K562 (cell line): ENCODE data around the gene FOXP3. TPM values are rescaled to one million over a fixed set of nuclear protein-coding genes. Genes with fewer than 3 reads are reported as not detected.

ENCODE experiments used
- BMI1 ChIP-seq: fragments of 150-350 bp; IDR thresholded peaks from 2 replicates; pipeline ENCODE4 v1.6.1; 2014; ENCODE audit warnings: low read length
- CAMTA2 ChIP-seq: fragments of 250-450 bp; sonication (Bioruptor Pico); conservative IDR thresholded peaks from 2 replicates; pipeline ENCODE4 v1.5.1; 2022
- DACH1 ChIP-seq: fragments of 450-650 bp; IDR thresholded peaks from 2 replicates; pipeline ENCODE4 v1.6.1; 2018; ENCODE audit not compliant: partially characterized antibody
- GTF2A2 ChIP-seq: IDR thresholded peaks from 2 replicates; pipeline ENCODE4 v1.6.1; 2016; ENCODE audit warnings: mild to moderate bottlenecking, missing genetic modification characterization, missing compliant biosample characterization
- MIER1 ChIP-seq: fragments of 450-650 bp; IDR thresholded peaks from 2 replicates; pipeline ENCODE4 v1.6.1; 2016; ENCODE audit warnings: antibody characterized with exemption, mild to moderate bottlenecking, low read depth
- NCOA2 ChIP-seq, 2 experiments: fragments of 450-650 bp; IDR thresholded peaks; 2 replicates each; pipeline ENCODE4 v1.6.1; 2018; ENCODE audit warnings: mild to moderate bottlenecking in 2 of 2, moderate library complexity in 1 of 2; ENCODE audit not compliant: partially characterized antibody in 2 of 2
- ZNF324 ChIP-seq: fragments of 250-450 bp; sonication (Bioruptor Pico); IDR thresholded peaks from 2 replicates; pipeline ENCODE4 v1.4.0; 2020; ENCODE audit warnings: mild to moderate bottlenecking
- ZNF766 ChIP-seq: fragments of 200-800 bp; sonication (Bioruptor generic); conservative IDR thresholded peaks from 2 replicates; pipeline ENCODE4 v1.6.1; 2016; ENCODE audit warnings: missing genetic modification characterization, missing compliant biosample characterization
- polyA plus RNA-seq, 8 experiments: library from polyadenylated mRNA; depleted of rRNA in 4 of 8; stranded (reverse) in 5 of 8; unstranded in 3 of 8; fragments of >200 nt; fragmentation: Nextera tagmentation in 2 of 8; fragmentation: Illumina TruSeq in 1 of 8; extraction: Ambion mirVana in 2 of 8; extraction: Trizol in 1 of 8; gene quantifications; 2 replicates each; pipeline versions ENCODE4 v1.2.1 to v1.2.3, GENCODE V29; 2011 to 2014; ENCODE audit warnings: inconsistent platforms in 1 of 8, missing spikeins in 1 of 8
- total RNA-seq, 7 experiments: library from RNA; depleted of rRNA in 6 of 7; stranded (reverse); fragments of >200 nt in 6 of 7; fragmentation: Illumina TruSeq in 2 of 7; extraction: Trizol in 2 of 7; gene quantifications; 2 replicates each; pipeline versions ENCODE4 v1.2.1 to v1.2.3, GENCODE V29; 2011 to 2021; ENCODE audit warnings: low replicate concordance in 1 of 7
- TF ChIP-seq, protein P1 (sequence below): sonication (generic); formaldehyde crosslinking; IDR thresholded peaks from 2 replicates; pipeline ENCODE4 v1.8.0; 2022; ENCODE audit warnings: mild to moderate bottlenecking, missing genetic modification reagents, borderline replicate concordance
- TF ChIP-seq, protein P2 (sequence below), 3 experiments: IDR thresholded peaks in 2 of 3; conservative IDR thresholded peaks in 1 of 3; 2 replicates each; pipeline ENCODE4 v1.5.1; 2011 to 2012; ENCODE audit warnings: low read length in 3 of 3, mild to moderate bottlenecking in 3 of 3, control low read depth in 2 of 3, improper control_type of control experiment in 1 of 3, inconsistent platforms in 1 of 3, low read depth in 1 of 3, mixed read lengths in 1 of 3, moderate library complexity in 1 of 3; ENCODE audit not compliant: insufficient read depth in 2 of 3
- TF ChIP-seq, protein P3 (sequence below): fragments of 200-400 bp; formaldehyde crosslinking; IDR thresholded peaks from 2 replicates; pipeline ENCODE4 v1.6.1; 2017; ENCODE audit warnings: mild to moderate bottlenecking, low read depth, low read length, moderate library complexity
- TF ChIP-seq, protein P4 (sequence below), 2 experiments: fragments of 450-650 bp in 1 of 2; sonication (generic) in 1 of 2; formaldehyde crosslinking; conservative IDR thresholded peaks; 2 replicates each; pipeline versions ENCODE4 v1.4.0 to v1.8.1; 2020 to 2022; ENCODE audit warnings: mild to moderate bottlenecking in 1 of 2, missing genetic modification reagents in 1 of 2

Gene FOXP3
- total and polyA plus RNA-seq, 9 of the 15 experiments (the other 6 are each of a cell fraction or from before 2014, with no cell fraction given) = 0.04 to 0.24 (median 0.07) TPM; not detected in 4

DNA sequence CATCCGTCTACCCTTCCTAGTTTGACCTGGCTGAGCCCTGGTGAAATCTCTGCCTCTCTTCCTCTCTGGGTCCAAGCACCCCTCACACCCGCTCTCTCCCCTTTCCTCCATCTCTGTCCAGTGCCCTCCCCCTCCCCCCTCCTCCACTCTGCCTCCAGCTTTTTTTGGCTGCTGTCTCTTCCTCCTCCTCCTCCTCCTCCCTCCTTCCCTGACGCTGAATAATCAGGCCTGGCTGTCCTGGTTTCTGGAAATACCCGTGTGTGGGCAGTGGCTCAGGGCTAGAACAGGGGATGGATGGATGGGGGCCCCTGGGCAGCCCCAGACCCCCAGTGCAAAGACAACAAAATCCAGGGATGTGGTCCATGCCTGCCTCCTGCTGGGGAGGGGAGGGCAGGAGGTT lies 59.8 kb downstream of the FOXP3 start (continued):
- TF ChIP-seq, protein P1, sequence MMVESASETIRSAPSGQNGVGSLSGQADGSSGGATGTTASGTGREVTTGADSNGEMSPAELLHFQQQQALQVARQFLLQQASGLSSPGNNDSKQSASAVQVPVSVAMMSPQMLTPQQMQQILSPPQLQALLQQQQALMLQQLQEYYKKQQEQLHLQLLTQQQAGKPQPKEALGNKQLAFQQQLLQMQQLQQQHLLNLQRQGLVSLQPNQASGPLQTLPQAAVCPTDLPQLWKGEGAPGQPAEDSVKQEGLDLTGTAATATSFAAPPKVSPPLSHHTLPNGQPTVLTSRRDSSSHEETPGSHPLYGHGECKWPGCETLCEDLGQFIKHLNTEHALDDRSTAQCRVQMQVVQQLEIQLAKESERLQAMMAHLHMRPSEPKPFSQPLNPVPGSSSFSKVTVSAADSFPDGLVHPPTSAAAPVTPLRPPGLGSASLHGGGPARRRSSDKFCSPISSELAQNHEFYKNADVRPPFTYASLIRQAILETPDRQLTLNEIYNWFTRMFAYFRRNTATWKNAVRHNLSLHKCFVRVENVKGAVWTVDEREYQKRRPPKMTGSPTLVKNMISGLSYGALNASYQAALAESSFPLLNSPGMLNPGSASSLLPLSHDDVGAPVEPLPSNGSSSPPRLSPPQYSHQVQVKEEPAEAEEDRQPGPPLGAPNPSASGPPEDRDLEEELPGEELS (CRISPR knock-in tag) = no peak
- TF ChIP-seq MIER1 = no peak
- TF ChIP-seq DACH1 = no peak
- TF ChIP-seq, protein P2, sequence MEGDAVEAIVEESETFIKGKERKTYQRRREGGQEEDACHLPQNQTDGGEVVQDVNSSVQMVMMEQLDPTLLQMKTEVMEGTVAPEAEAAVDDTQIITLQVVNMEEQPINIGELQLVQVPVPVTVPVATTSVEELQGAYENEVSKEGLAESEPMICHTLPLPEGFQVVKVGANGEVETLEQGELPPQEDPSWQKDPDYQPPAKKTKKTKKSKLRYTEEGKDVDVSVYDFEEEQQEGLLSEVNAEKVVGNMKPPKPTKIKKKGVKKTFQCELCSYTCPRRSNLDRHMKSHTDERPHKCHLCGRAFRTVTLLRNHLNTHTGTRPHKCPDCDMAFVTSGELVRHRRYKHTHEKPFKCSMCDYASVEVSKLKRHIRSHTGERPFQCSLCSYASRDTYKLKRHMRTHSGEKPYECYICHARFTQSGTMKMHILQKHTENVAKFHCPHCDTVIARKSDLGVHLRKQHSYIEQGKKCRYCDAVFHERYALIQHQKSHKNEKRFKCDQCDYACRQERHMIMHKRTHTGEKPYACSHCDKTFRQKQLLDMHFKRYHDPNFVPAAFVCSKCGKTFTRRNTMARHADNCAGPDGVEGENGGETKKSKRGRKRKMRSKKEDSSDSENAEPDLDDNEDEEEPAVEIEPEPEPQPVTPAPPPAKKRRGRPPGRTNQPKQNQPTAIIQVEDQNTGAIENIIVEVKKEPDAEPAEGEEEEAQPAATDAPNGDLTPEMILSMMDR (IDR thresholded peaks at IDR 0.05 in 2 of 3, conservative IDR thresholded peaks at IDR 0.05 in 1 of 3; ENCODE audit: insufficient read depth in 2 of 3, low read depth in 1 of 3, low read length in 3 of 3) = 0 out of 6 replicates have a peak, but pooled peaks of 1 of the 3 experiments have one; percentile 19
- TF ChIP-seq, protein P3, sequence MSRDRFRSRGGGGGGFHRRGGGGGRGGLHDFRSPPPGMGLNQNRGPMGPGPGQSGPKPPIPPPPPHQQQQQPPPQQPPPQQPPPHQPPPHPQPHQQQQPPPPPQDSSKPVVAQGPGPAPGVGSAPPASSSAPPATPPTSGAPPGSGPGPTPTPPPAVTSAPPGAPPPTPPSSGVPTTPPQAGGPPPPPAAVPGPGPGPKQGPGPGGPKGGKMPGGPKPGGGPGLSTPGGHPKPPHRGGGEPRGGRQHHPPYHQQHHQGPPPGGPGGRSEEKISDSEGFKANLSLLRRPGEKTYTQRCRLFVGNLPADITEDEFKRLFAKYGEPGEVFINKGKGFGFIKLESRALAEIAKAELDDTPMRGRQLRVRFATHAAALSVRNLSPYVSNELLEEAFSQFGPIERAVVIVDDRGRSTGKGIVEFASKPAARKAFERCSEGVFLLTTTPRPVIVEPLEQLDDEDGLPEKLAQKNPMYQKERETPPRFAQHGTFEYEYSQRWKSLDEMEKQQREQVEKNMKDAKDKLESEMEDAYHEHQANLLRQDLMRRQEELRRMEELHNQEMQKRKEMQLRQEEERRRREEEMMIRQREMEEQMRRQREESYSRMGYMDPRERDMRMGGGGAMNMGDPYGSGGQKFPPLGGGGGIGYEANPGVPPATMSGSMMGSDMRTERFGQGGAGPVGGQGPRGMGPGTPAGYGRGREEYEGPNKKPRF = no peak
- TF ChIP-seq, protein P4, sequence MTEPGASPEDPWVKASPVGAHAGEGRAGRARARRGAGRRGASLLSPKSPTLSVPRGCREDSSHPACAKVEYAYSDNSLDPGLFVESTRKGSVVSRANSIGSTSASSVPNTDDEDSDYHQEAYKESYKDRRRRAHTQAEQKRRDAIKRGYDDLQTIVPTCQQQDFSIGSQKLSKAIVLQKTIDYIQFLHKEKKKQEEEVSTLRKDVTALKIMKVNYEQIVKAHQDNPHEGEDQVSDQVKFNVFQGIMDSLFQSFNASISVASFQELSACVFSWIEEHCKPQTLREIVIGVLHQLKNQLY (CRISPR knock-in tag; conservative IDR thresholded peaks at IDR 0.05) = no peak
- TF ChIP-seq CAMTA2 (CRISPR knock-in tag) = no peak
- no peak for TF ChIP-seq ZNF324 (CRISPR knock-in tag)
- TF ChIP-seq GTF2A2 (tag) = no peak
- no peak for TF ChIP-seq NCOA2 (IDR thresholded peaks at IDR 0.05; ENCODE audit: partially characterized antibody in 2 of 2)
- no peak for TF ChIP-seq BMI1
- no peak for TF ChIP-seq ZNF766 (CRISPR knock-in tag)
